Measurements from ENCODE around the gene NCAM2. TPM values are rescaled to one million over a fixed set of nuclear protein-coding genes. Genes with fewer than 3 reads are reported as not detected.

Gene NCAM2
- total RNA-seq, 2 donors from 2014 or later: not detected

- Mint-ChIP-seq H3K36me3 (no peaks in the 10 kb centered on the region), H3K27me3 (no peaks in the 10 kb centered on the region), H3K4me1 (ENCODE audit: low read depth in 2 of 2) (no peaks in the 10 kb centered on the region), H3K9me3 (peaks cover 3% of the 10 kb centered on the region), H3K4me3 (no peak overlapping the region), H3K27ac (no peak overlapping the region)
- ATAC-seq (no peak), DNase-seq (ENCODE audit: low spot score) (no peak)
These were observed 47.9 kb downstream of the NCAM2 start for GRCh38 chr21:21046063-21046462.

- Mint-ChIP-seq H3K36me3 (peaks cover 4% of the 10 kb centered on the region), H3K4me1 (ENCODE audit: low read depth in 2 of 2) (no peaks in the 10 kb centered on the region), H3K9me3 (peaks cover 3% of the 10 kb centered on the region), H3K27ac (no peak overlapping the region), H3K27me3 (no peaks in the 10 kb centered on the region), H3K4me3 (no peak overlapping the region)
- no peak for DNase-seq (ENCODE audit: low spot score)
- no peak for ATAC-seq
These were observed 53.2 kb downstream of the NCAM2 start for GRCh38 chr21:21051109-21052055.

GRCh38 chr21:21052672-21053071 lies 54.5 kb downstream of the NCAM2 start:
- no peak overlapping the region for H3K27ac Mint-ChIP-seq
- H3K9me3 Mint-ChIP-seq: peaks cover 4% of the 10 kb centered on the region
- H3K36me3 Mint-ChIP-seq: peaks cover 4% of the 10 kb centered on the region
- H3K4me1 Mint-ChIP-seq (ENCODE audit: low read depth in 2 of 2): no peaks in the 10 kb centered on the region
- no peak overlapping the region for H3K4me3 Mint-ChIP-seq
- ATAC-seq: no peak
- H3K27me3 Mint-ChIP-seq: no peaks in the 10 kb centered on the region
- no peak for DNase-seq (ENCODE audit: low spot score)

- ATAC-seq (no peak), DNase-seq (ENCODE audit: low spot score) (no peak)
- Mint-ChIP-seq H3K36me3 (no peaks in the 10 kb centered on the region), H3K27ac (no peak overlapping the region), H3K9me3 (peaks cover 7% of the 10 kb centered on the region), H3K27me3 (no peaks in the 10 kb centered on the region), H3K4me1 (ENCODE audit: low read depth in 2 of 2) (no peaks in the 10 kb centered on the region), H3K4me3 (no peak overlapping the region)
These were observed 59.3 kb downstream of the NCAM2 start for GRCh38 chr21:21057349-21058062.

GRCh38 chr21:21063828-21064227 lies 65.6 kb downstream of the NCAM2 start:
- Mint-ChIP-seq H3K27ac (no peak overlapping the region), H3K4me3 (no peak overlapping the region), H3K4me1 (ENCODE audit: low read depth in 2 of 2) (no peaks in the 10 kb centered on the region), H3K9me3 (peaks cover 6% of the 10 kb centered on the region), H3K36me3 (no peaks in the 10 kb centered on the region), H3K27me3 (no peaks in the 10 kb centered on the region)
- no peak for ATAC-seq
- no peak for DNase-seq (ENCODE audit: low spot score)

DNA sequence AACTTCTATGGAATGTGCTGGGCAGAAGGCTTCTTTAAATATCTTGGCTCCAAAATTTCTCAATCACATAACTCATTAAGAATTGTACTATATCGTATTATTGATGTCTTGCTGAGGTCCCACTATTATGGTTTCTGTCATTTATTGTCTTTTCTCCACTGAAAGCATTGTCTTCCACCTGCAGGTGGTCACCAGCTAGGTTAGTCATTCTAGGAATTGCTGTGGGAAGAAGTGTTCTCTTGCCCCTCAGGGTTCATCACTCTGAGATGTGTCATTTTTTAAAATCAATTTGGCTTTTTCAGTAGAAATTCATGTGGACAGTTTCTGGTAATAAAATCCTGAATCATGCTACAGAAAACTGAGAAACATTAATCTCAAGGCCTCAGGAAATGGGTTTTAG lies 66.1 kb downstream of the NCAM2 start:
- Mint-ChIP-seq H3K36me3 (no peaks in the 10 kb centered on the region), H3K27ac (no peak overlapping the region), H3K4me3 (no peak overlapping the region), H3K27me3 (no peaks in the 10 kb centered on the region), H3K4me1 (ENCODE audit: low read depth in 2 of 2) (no peaks in the 10 kb centered on the region), H3K9me3 (peaks cover 3% of the 10 kb centered on the region)
- ATAC-seq (no peak), DNase-seq (ENCODE audit: low spot score) (no peak)

GRCh38 chr21:21067375-21067774 lies 69.2 kb downstream of the NCAM2 start:
- no peak overlapping the region for H3K27ac Mint-ChIP-seq
- ATAC-seq: no peak
- H3K27me3 Mint-ChIP-seq: no peaks in the 10 kb centered on the region
- H3K36me3 Mint-ChIP-seq: no peaks in the 10 kb centered on the region
- H3K9me3 Mint-ChIP-seq: peaks cover 13% of the 10 kb centered on the region
- no peak overlapping the region for H3K4me3 Mint-ChIP-seq
- DNase-seq (ENCODE audit: low spot score): no peak
- H3K4me1 Mint-ChIP-seq (ENCODE audit: low read depth in 2 of 2): no peaks in the 10 kb centered on the region

GRCh38 chr21:21074305-21074704 lies 76.1 kb downstream of the NCAM2 start:
- peaks cover 13% of the 10 kb centered on the region for H3K9me3 Mint-ChIP-seq
- H3K36me3 Mint-ChIP-seq: peaks cover 5% of the 10 kb centered on the region
- no peak for DNase-seq (ENCODE audit: low spot score)
- no peak for ATAC-seq
- no peak overlapping the region for H3K27ac Mint-ChIP-seq
- no peak overlapping the region for H3K4me3 Mint-ChIP-seq
- H3K4me1 Mint-ChIP-seq (ENCODE audit: low read depth in 2 of 2): no peaks in the 10 kb centered on the region
- no peaks in the 10 kb centered on the region for H3K27me3 Mint-ChIP-seq

- Mint-ChIP-seq H3K4me3 (no peak overlapping the region), H3K27me3 (no peaks in the 10 kb centered on the region), H3K27ac (no peak overlapping the region), H3K9me3 (peaks cover 4% of the 10 kb centered on the region), H3K36me3 (peaks cover 5% of the 10 kb centered on the region), H3K4me1 (ENCODE audit: low read depth in 2 of 2) (no peaks in the 10 kb centered on the region)
- DNase-seq (ENCODE audit: low spot score): no peak
- ATAC-seq: no peak
These were observed 77.8 kb downstream of the NCAM2 start for GRCh38 chr21:21076051-21076450.

GRCh38 chr21:21076491-21076890 lies 78.3 kb downstream of the NCAM2 start:
- no peak overlapping the region for H3K27ac Mint-ChIP-seq
- H3K36me3 Mint-ChIP-seq: peaks cover 5% of the 10 kb centered on the region
- no peaks in the 10 kb centered on the region for H3K27me3 Mint-ChIP-seq

GRCh38 chr21:21079646-21080045 lies 81.4 kb downstream of the NCAM2 start:
- no peak overlapping the region for H3K27ac Mint-ChIP-seq

More at GRCh38 chr21:21076491-21076890, 78.3 kb downstream of the NCAM2 start:
- Mint-ChIP-seq H3K4me1 (ENCODE audit: low read depth in 2 of 2) (no peaks in the 10 kb centered on the region), H3K9me3 (peaks cover 2% of the 10 kb centered on the region), H3K4me3 (no peak overlapping the region)
- DNase-seq (ENCODE audit: low spot score) (no peak), ATAC-seq (no peak)

GRCh38 chr21:21084179-21084578 lies 86.0 kb downstream of the NCAM2 start:
- no peaks in the 10 kb centered on the region for H3K4me1 Mint-ChIP-seq (ENCODE audit: low read depth in 2 of 2)
- peaks cover 6% of the 10 kb centered on the region for H3K36me3 Mint-ChIP-seq
- DNase-seq (ENCODE audit: low spot score): no peak
- ATAC-seq: no peak
- H3K9me3 Mint-ChIP-seq: peaks cover 13% of the 10 kb centered on the region
- no peak overlapping the region for H3K27ac Mint-ChIP-seq
- H3K27me3 Mint-ChIP-seq: no peaks in the 10 kb centered on the region
- H3K4me3 Mint-ChIP-seq: no peak overlapping the region

More at GRCh38 chr21:21079646-21080045, 81.4 kb downstream of the NCAM2 start:
- H3K4me3 Mint-ChIP-seq: no peak overlapping the region
- DNase-seq (ENCODE audit: low spot score) (no peak), ATAC-seq (no peak)
- peaks cover 11% of the 10 kb centered on the region for H3K36me3 Mint-ChIP-seq
- no peaks in the 10 kb centered on the region for H3K27me3 Mint-ChIP-seq
- no peaks in the 10 kb centered on the region for H3K4me1 Mint-ChIP-seq (ENCODE audit: low read depth in 2 of 2)
- peaks cover 7% of the 10 kb centered on the region for H3K9me3 Mint-ChIP-seq

- H3K9me3 Mint-ChIP-seq: peaks cover 17% of the 10 kb centered on the region
- H3K27ac Mint-ChIP-seq: no peak overlapping the region
- no peak overlapping the region for H3K4me3 Mint-ChIP-seq
- H3K27me3 Mint-ChIP-seq: no peaks in the 10 kb centered on the region
- ATAC-seq: no peak
- no peaks in the 10 kb centered on the region for H3K4me1 Mint-ChIP-seq (ENCODE audit: low read depth in 2 of 2)
- no peak for DNase-seq (ENCODE audit: low spot score)
- H3K36me3 Mint-ChIP-seq: peaks cover 6% of the 10 kb centered on the region
These were observed 87.0 kb downstream of the NCAM2 start for GRCh38 chr21:21085206-21085605.

GRCh38 chr21:21096956-21097355 lies 98.7 kb downstream of the NCAM2 start:
- no peak for ATAC-seq
- no peak for DNase-seq (ENCODE audit: low spot score)

More at GRCh38 chr21:21096956-21097355, 98.7 kb downstream of the NCAM2 start:
- no peak overlapping the region for H3K4me3 Mint-ChIP-seq
- no peaks in the 10 kb centered on the region for H3K36me3 Mint-ChIP-seq
- no peaks in the 10 kb centered on the region for H3K4me1 Mint-ChIP-seq (ENCODE audit: low read depth in 2 of 2)
- H3K9me3 Mint-ChIP-seq: peaks cover 3% of the 10 kb centered on the region
- H3K27ac Mint-ChIP-seq: no peak overlapping the region
- no peaks in the 10 kb centered on the region for H3K27me3 Mint-ChIP-seq
